ENCODE data around the gene TRPM3.

TRPM3 gene

DNA sequence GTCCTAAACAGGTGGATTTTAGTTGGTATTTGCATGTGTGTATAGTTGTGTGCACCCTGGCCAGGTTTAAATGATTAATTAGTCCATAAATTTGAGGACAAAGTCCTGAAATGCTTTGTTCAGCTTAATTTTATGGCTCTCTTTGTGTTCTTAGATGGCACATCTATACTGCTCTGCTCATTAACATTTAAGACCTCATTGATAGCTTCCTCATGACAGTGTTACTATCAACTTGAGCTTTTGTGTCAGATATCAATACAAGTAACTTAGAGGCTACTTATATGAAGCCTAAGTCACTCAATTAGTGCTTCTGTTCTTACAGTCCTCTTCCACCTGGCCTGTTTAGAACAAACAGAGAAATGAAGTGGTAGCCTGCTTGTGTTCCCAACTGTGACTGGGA is 240.9 kb downstream of the TRPM3 start:
- DNase-seq = no peak

DNA sequence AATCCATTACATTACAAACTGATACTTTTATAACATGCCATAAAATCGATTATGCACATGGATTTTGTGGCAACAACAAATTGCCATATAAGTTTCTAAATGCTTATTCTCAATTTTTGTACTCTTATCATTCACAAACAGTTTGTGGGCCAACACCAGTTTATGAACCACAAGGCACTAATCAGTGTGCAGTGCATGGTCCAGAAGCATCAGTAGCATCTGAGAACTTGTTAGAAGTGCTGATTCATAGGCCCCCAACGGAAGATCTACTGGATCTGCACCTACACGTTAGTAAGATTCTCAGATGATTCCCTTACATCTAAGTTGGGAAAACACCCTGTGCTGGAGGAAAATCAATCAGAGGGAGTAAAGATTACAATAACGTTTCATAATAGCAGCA is 242.8 kb downstream of the TRPM3 start:
- no peak for DNase-seq

DNA sequence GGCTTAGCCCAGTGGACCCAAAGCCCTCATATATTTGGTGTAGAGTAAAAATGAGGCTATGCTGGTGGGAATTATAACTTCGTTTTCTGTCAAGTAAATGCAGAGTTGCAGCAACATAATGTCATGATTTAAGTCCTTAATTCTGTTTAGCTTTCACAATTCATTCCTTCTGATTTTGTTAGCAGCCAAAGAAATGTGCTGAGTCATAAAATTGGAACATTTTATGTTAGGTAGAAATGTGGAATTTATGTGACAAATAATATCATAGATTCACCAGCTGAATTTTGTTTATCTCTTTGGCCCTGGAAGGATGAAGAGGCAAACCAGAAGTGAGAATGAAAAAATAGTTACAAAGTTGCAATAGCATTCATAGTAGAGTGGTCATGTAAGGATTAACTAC is 247.0 kb downstream of the TRPM3 start:
- no peak for DNase-seq

DNA sequence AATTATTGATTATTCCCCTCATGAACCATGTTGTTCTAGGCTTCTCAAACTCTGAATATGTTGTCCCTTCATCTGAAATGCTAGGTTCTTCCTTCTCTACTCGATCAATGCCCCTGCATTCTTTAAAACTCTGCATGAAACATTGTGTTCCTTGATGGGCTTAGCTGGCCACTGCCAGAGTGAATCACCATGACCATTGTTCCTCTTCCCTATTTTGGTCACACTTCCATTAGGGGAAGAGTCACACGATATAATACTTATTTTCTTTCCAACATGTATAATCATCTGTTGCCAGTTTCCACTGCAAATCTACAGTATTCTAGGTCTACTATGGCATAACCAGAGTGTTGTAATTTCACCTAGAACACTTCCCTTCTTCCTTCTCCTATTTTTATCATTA is 247.9 kb downstream of the TRPM3 start:
- DNase-seq = no peak

DNA sequence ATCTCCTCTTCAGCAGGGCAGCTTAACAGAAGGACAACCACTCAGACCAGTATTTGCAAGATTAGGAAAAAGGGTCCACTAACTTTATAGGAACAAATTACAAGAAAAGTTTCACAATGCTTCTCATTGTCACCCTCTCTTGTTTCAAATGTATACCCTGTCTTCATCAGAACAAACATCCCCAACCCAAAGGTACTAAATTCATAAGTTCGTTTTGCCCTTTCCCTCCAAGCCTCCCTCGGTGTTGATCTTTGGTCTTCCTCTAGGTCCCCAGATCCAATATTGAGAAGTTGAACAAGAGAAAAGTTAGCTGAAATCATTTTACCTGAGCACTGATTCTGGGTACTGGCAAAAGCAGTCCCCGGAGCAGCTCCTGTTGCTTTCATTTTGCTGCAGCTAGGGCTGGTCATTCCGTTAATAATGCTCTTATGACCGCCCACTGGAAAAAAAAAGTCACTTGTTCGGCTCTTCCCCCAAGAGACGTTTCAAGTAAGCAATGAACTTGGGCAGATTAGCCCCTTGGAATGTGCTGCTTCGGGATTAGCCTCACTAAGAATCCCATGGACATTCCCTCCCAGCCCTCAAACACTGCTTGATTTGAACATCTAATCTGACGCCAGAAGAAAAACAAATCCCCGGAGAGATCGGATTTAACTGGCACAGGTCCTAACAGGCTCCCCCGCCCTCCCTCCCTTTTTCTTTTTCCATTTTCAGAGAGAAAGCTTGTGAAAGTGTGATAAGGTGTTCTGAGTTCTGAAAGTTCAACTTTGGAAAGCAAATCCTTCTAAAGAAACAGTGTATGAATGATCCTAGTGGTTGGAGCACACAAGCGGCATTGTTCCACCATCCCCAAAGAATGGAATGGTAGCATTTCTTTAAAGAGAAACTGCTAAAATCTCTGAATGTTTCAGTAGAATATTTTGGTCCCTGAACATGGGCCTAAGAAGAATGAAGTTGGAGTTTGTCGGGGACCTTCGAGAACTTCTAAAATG is 252.5 kb downstream of the TRPM3 start:
- no peak for DNase-seq

GRCh38 chr9:70868041-70868440 is 253.4 kb downstream of the TRPM3 start:
- DNase-seq = no peak

DNA sequence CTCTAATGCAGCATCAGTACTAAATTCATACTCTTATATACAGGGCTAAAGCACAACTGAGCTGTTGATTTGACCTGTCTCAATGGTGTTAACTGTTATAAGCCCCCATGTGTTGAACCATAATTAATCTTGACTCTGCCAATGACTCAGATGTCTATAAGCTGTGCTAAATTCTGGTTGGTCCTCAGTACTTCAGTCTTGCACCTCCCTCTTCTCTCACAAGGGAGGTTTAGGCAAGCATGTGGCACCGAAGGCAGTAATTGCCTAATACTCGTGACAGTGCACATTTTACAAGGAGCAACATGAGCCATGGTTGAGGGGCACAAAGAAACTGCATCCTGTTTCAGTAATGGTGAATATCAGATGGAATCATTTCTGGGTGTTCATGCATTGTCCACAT is 255.9 kb downstream of the TRPM3 start:
- no peak for DNase-seq

- DNase-seq = no peak
These were observed 259.6 kb downstream of the TRPM3 start for GRCh38 chr9:70861797-70862196.

DNA sequence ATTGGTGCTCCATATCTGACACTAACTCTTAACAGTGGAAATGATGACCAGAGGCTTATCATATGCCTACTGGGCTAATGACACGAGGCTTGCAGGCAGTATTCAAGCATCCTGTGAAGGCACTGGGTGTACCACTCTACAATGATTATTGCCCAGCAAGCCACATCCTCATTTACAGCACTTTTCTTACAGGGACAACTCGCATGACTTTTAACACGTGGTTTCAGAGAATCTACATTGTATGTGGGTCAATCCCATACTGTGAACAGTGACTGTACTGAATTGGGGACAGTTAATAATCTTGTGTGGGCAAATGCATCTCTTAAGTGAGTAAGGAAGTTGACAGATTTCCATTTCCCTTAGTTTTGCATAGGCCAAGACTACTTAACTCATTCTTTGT is 260.0 kb downstream of the TRPM3 start:
- no peak for DNase-seq

- DNase-seq = no peak
These were observed 261.7 kb downstream of the TRPM3 start for GRCh38 chr9:70859694-70860093.

DNA sequence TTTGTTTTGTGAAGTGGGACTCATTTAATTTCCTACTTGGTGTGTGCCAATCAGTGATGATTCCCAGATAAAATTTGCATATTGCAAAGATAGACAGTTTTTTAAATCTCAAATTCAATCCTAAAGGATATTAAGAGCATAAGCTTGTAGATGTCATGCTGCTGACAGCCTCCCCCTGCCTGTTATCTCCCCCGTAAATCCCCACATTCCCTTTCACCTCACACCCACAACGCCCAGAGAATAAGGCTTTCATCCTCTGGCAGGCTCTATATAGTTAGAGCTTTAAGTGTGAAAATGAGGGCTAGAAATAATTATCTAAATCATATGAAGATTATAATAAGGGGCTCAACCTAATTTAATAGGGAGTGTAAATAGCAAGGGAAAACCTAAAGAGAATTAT is 265.0 kb downstream of the TRPM3 start:
- DNase-seq = no peak

- no peak for DNase-seq
These were observed 268.6 kb downstream of the TRPM3 start for GRCh38 chr9:70852711-70853240.

GRCh38 chr9:70840266-70840665 is 281.2 kb downstream of the TRPM3 start:
- no peak for DNase-seq

DNA sequence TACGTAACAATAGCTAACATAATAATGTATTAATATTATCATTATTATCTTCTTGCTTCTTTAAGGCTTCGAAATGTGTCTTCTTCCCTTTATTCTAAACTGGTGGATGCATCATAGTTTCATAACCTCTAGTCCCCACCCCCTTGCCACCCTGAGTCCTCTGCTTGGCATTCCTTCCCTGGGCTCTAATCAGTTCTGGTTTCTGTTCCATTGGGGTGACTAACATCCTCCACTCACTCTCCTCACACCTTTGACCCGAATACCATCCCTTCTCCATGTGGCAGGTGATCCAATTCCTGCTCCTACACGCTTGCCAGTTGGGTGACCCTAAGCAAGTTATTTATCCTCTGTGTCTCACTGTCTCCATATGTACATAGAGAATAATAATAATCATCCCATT is 286.1 kb downstream of the TRPM3 start:
- no peak for DNase-seq

DNA sequence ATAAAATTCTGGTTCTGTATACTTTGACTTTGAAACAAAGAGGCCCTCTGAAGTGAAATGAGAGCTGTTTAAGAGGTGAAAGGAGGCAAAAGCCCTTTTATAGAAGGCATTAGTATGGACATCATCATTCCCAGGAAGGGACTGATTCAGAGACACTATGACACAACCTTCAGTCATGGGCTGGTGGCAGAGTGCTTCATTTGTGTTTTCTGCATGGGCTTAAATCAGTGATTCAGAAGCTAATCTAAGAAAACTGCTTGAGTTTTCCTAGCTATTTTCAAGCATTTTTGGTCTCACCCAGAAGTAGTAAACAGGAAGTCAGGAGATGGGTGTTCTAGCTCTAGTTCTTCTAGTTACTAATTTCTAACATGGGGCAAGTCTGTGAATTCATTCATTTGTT is 288.9 kb downstream of the TRPM3 start:
- no peak for DNase-seq

DNA sequence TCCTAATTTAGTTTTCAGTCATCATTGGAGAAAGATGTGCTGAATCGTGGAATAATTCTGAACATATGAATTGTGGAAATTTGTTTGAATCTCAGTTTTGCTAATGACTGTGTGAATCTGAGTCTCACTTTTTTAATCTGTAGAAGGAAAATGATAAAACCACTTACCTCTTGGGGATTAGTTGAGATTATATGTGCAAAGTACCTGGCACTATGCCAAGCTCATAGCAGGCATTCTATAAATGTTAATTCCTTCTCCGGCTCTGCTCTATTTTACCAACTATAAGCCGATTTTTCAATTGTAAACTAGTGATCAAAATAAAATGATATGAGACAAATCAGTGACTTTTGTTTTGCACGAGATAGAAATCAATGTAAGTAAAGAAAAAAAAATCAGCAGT is 290.8 kb downstream of the TRPM3 start:
- no peak for DNase-seq

GRCh38 chr9:70829591-70830265 is 291.7 kb downstream of the TRPM3 start:
- no peak for DNase-seq

DNA sequence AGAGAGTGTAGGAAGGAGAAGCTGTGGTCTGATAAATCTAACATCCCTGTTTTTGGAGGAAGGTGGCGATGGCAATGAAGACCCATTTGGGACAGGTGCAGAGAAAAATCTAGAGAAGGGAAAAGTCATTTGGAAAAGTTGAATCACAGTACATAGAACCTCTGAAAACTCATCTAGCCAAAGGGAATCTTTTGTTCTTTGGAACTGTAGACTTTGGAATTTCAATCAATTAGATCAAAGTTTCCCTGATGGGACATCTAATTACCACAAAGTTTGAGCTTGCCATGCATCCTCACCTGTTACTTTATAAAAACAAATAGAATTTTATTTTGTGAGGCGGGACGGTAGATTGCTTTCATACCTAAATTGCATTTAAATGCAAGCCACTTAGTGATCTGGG is 294.9 kb downstream of the TRPM3 start:
- DNase-seq = no peak

GRCh38 chr9:70823284-70823683 is 298.1 kb downstream of the TRPM3 start:
- DNase-seq = no peak

GRCh38 chr9:70817311-70817710 is 304.1 kb downstream of the TRPM3 start:
- DNase-seq = no peak

DNA sequence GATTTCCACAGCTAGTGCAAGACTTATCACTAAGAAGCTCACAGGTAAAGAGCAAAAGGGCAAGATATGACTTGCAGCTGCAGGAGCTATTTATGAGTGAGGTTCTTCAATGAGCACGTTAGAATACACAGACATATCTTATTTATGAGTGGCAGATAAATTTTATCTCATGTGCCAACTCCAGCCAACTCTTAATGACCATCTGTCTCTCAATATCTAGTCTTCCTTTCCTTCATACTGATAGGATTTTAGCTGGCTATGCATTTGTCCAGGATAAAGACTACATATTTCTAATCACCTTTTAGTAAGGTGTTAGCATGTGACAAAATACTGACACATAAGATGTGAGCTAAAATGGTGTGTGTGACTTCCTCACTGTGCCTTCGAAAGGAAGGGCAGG is 304.5 kb downstream of the TRPM3 start:
- DNase-seq = no peak

GRCh38 chr9:70816316-70816715 is 305.1 kb downstream of the TRPM3 start:
- DNase-seq = no peak

DNA sequence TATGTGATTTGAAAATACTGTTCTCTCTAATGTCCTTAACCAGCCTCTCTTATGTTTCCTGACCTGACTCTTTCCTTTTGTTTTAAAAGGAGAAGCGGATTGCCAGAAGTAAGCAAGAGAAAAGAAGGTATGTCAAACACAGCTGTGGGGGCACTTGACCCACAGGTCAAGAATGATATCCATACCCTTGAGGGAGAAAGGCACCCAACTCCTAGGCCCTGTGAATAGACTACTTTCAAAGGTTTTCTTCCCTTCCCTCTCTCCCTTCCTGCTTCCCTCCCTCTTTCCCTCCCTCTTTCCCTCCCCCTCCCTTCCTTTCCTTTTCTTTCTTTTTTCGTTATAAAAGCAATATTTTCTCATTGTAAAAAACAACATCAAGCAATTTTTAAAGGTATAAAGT is 306.8 kb downstream of the TRPM3 start:
- no peak for DNase-seq

DNA sequence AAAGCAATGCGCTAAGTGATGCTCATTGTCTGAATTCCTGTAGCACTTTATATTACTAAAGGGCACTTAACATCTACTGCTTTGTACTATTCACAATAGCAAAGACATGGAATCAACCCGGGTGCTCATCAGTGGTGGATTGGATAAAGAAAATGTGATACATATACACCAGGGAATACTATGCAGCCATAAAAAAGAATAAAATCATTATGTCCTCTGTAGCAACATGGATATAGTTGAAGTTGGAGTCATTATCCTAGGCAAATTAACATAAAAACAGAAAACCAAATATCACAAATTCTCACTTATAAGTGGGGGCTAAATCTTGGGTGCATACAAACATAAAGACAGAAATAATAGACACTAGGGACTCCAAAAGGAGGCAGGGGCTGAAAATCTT is 308.3 kb downstream of the TRPM3 start:
- no peak for DNase-seq
